HG03520 (cell line): Measurements from ENCODE around the gene RHEX.

Experiments
- ATAC-seq: cut with Tn5 transposase; IDR thresholded peaks from one replicate; pipeline ENCODE4 v1.9.1; 2021; ENCODE audit warnings: mild to moderate bottlenecking, moderate library complexity; ENCODE audit not compliant: unreplicated experiment

Gene RHEX

DNA sequence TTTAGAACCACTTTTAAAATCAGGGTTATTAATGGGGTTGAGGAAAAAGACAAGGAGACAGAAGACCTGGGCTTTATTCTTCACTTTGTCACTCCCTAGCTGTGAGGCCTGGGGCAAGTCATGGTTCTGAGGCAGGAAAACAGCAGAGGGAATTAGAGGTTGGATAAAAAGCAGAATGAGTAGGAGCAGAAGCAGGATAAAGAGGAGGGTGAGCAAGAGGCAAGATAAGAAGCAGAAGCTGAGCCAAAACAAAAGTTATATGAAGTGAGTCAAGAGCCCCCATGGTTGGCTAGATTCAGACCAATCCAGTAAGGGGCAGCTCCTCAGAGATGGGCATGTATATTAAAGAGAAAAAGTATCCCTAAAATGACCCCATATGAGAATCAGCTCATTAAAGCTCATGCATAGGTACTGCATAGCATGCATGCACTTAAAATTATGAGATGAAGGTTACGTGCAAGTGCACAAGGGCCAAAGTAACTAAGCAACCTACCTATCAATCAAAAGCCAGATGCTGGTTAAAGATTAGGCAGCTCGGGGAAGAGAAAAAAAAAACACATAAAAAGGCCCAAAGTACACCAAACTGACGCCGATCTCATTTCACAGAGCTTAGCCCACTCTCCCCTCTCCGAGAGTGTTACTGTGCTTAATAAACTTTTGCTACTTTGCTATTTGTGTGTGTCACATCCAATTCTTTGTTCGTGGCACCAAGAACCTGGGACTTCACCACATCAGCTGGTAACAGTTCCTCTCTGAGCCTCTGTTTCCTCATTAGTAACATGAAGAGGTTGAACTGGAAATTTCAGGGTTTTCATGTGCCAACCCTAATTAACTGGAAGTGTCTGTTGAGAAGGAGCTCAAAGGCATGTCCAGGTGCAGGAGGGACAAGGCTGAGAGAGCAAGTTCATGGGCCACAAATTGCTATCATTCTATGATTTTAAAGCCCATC, 62.0 kb downstream of the RHEX start:
- ATAC-seq, result no peak

- no peak for ATAC-seq
Observed at GRCh38 chr1:206115791-206116190, 62.8 kb downstream of the RHEX start.

DNA sequence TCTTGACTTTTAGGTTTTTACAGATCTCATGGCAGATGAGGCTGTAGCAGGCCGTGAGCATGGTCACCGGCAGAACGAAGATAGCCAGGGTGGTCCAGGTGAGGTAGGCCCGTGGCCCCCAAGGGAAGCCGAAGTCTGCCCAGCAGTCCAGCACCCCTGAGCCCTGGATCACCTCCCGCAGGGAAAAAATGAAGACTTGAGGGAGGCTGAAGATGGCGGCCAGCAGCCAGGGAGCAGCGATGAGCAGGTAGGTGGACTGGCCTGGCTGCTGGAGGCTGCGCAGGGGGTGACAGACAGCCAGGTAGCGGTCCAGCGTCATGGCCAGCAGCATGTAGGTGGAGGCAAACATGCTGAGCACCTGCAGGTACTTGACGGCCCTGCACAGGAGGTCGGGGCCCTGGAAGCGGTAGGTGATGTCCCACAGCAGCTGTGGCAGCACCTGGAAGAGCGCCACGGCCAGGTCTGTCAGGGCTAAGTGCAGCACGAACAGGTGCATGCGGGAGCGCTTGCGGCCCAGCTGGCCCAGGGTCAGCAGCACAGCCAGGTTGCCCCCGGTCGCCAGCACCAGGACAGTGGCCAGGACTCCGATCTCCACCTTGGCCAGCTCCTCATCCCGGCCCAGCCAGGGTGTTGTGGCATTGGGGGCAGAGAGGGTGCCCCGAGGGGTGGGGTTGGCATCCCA, 63.4 kb downstream of the RHEX start:
- ATAC-seq, result no peak

- ATAC-seq, result no peak
Observed at GRCh38 chr1:206116873-206117150, 63.8 kb downstream of the RHEX start.

- ATAC-seq, result no peak
Observed at GRCh38 chr1:206117151-206117948, 64.4 kb downstream of the RHEX start, which contains the start of gene AVPR1B. TSS of gene AVPR1B (minus strand) at chr1:206117388. CDS start at chr1:206116890, 498 bp downstream.

DNA sequence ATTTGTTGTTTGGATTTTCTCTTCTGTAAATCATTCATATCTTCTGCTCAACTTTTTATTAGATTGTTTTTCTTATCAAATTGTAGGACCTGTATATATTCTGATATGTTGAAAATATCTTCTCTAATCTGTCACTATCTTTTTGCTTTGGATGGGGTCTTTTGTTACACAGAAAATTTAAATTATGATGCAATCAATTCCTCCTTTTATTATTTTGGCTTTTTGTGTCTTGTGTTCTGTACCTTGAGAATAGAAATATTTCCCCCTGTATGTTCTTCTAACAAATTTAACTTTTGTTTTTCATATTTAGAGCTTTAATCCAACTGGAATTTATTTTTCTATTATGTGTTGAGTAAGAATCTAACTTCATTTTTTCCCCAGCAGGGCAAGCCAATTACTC, 67.4 kb downstream of the RHEX start:
- ATAC-seq, result no peak

- ATAC-seq, result no peak
Observed at GRCh38 chr1:206121269-206121668, 68.3 kb downstream of the RHEX start.

DNA sequence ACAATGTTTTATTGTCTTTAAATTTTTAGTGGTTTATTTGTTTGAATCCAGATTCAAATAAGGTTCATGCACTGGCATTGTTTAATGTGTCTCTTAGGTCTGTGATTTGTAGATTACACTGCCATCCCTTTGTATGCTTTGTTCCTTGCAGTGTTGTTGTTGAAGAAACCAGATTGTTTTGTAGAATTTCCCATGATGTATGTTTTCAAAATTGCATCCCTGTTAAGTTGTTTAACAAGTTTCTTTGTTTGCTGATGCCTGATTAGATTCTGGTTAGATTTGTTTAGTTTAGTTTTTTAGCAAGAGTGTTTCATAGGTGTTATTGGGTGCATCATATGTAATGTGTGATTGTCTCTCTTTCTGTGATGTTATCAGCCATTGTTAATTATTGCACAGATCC, 69.7 kb downstream of the RHEX start:
- ATAC-seq, result no peak

GRCh38 chr1:206125346-206125745, 72.4 kb downstream of the RHEX start:
- no peak for ATAC-seq

DNA sequence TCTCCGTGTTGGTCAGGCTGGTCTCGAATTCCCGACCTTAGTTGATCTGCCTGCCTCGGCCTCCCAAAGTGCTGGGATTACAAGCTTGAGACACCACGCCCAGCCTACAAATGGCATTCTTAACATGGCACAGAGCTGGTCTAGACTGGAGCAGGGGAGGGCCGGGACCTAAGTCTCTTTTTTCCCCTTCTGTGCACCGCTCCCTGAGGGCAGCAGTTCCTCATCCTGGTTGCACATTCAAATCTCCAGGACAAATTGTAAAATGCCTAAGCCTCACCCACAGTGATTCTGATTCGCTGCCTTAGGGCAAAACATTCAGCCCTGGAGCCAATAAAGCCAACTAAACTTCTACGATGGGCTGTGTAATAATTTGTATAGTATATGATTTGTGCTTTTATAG, 74.4 kb downstream of the RHEX start:
- ATAC-seq, result no peak

- ATAC-seq, result no peak
Observed at GRCh38 chr1:206128196-206128595, 75.2 kb downstream of the RHEX start.

GRCh38 chr1:206131037-206131436, 78.1 kb downstream of the RHEX start:
- no peak for ATAC-seq

GRCh38 chr1:206133751-206134415, 80.9 kb downstream of the RHEX start:
- ATAC-seq, result no peak

DNA sequence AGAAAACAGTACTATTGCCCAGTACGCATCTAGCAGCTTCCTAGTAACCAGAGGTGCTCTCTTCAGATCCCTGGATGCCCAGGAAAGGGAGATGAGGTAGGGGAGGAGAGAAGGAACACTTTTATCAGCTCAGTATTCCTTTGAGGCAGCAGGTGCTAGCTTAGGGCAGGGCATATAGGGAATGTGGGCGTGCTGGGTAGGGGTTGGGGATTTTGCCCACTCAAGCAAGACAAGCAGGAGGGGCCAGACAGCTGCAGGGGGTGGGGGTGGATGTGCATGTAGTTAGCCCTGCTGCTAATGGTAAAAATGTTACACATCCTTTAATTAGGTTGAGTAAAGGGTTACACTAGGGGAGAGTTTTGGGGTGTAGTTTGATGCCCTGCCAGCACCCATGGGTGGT, 82.3 kb downstream of the RHEX start:
- ATAC-seq, result no peak

- ATAC-seq, result no peak
Observed at GRCh38 chr1:206136241-206136640, 83.3 kb downstream of the RHEX start.

DNA sequence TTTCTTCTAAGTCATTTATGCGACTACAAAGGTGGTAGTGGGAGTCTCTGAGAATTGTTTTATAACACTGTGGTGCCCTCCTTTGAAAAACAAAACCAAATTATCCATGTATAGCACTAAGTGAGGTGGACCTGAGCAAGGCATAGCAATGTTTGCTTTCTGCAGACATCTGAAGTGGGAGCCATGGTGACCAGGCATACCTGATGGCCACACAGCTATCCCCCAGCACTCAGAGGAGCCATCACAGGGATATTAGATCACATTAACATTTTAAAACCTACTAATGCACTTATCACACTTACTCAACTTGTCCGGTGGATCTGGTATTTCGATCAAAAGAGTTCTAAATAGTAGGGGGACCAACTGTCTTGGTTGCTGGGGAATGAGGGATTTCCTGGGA, 89.0 kb downstream of the RHEX start:
- no peak for ATAC-seq

GRCh38 chr1:206142770-206143169, 89.8 kb downstream of the RHEX start:
- ATAC-seq, result no peak

DNA sequence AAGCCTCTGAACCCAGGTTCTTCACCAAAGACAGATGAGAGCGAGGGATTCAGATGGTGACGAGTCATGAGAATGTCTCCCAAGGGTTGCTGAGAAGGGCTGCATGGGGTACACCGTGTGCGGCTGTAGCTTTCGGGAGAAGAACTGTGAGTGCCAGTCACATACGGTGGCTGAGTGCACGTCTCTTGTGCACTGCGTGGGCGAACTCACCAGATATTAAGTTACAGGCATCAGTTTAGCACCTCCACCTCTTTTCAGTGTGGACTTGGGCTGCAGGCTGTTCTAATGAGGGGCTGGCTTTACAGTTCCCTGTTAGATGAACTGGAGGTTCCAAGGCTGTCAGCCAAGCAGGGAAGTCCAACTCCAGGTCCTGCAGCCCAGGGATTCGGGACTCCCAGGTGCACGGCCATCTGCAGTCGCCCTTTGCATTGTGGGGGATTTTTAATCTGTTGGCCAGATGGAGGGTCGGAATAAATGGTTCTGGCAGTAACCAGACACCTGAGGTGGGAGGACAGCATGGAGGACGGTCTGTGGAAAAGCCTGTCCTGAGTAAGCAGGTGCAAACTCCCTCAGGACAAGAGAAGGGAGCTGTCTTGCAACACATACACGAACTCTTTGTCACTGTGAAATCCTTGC, 90.7 kb downstream of the RHEX start:
- ATAC-seq, result no peak

DNA sequence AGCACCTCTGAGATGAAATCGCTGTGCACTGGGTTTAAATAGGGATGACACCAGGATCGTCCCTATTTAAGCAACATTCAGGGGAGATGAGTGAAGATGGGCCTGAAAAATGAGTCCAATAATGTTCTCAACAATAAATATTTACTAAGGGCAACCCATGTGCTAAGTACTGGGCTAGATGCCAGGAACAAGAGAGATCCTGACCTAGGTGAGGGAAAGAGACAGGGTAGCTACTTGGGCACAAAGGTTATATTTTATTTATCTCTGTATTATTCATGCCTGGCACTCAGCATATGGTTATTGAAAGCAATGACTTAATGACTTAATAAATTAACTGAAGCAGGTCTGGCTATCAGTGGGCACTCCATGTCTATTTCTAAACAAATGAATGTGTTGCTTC, 91.6 kb downstream of the RHEX start:
- no peak for ATAC-seq

- ATAC-seq, result no peak
Observed at GRCh38 chr1:206145771-206146290, 92.9 kb downstream of the RHEX start.
